NCI-H446 (cell line): ENCODE measurements around the gene RCAN1.
"Not testable (repeated sequence)": the region's sequence is repeated elsewhere in the genome, so short reads cannot be mapped to it uniquely, and the experiment has no call there.

ENCODE experiments used
- DNase-seq, 2 experiments: peaks; one replicate each; lab custom pipeline; 2025; lab: John Stamatoyannopoulos, UW

RCAN1 gene

DNA sequence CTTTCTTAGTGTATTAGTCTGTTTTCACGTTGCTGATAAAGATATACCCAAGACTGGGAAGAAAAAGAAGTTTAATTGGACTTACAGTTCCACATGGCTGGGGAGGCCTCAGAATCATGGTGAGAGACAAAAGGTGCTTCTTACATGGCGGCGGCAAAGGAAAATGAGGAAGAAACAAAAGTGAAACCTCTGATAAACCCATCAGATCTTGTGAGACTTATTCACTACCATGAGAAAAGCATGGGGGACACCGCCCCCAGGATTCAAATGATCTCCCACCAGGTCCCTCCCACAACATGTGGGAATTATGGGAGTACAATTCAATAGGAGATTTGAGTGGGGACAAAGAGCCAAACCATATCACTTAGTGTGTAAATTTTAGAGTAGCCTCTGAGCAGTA lies 46.1 kb downstream of the RCAN1 start:
- DNase-seq: not testable (repeated sequence)

DNA sequence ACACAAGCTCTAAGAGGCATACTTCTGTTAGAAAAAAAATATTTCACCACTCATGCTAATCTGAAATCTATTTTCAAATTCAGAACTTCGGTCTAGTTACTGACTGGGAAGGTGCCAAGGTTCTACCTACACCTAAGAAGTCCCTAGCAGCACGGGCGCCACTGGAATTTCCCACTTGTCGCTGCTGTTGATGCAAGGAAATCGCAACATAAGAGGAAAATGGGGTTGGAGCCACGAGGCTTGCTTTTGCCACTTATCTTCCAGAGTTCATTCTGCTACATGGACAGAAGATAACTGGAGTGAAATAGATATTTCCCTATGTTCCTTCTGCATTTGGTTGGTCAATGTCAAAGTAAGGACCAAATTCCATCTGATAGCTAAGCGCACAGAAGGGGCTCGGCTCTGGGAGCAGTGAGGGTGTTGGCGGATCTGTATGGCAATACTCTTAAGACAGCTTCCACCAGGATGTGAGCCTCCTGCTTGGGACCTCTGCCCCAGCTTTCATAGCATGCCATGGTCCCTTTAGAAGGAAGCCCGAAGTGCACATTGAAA lies 47.2 kb downstream of the RCAN1 start:
- DNase-seq: no peak

DNA sequence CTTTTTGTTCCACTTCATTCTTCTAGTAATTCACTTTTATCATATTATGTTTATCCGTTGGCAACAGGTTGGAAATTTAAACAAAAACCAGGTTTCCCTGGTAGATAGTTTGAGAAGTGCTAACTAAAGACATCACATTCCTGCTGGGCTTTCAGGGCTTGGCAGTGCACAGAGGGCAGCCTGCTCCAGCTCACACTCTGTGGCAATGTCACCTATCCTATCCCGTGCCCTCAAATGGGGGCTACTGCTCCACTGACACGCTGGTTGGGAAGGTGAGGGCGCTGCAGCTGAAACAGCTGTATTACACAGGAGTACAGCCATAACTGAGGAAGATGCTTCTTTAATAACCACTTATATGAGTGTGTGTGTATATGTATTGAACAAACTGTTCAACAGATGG lies 49.7 kb downstream of the RCAN1 start:
- DNase-seq: no peak

DNA sequence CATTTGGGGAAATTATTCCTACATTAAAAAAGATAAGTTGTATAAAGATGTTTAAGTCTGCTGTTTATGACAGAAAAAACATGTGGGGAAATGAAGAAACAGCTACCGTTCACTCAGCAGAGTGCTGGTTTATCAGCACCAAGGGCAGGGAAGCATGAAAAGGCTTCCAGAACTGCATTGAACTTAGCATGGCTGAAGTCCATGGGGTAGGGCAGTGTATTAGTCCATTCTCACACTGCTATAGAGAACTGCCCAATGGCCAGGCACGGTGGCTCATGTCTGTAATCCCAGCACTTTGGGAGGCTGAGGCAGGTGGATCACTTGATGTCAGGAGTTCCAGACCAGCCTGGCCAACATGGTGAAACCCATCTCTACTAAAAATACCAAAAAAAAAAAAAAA lies 51.5 kb downstream of the RCAN1 start:
- DNase-seq: not testable (repeated sequence)

DNA sequence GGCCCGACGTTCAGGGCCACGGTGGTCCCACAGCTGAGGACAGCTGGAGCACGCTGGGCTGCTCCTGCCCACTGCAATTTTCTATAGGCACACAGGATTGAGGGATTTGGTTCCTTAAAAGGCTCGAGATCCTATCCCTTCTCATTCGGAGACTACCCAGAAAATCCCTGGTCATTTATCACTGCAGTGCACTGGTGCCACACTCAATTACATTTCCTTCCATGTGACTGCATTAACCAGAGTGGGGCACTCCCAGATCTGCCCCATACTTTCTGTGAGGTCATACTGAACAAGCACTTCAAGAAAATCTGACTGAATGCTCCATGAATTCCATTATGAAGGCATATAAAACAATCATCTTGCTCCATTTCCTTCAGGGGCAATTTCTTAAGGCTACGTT lies 53.1 kb downstream of the RCAN1 start:
- no peak for DNase-seq

DNA sequence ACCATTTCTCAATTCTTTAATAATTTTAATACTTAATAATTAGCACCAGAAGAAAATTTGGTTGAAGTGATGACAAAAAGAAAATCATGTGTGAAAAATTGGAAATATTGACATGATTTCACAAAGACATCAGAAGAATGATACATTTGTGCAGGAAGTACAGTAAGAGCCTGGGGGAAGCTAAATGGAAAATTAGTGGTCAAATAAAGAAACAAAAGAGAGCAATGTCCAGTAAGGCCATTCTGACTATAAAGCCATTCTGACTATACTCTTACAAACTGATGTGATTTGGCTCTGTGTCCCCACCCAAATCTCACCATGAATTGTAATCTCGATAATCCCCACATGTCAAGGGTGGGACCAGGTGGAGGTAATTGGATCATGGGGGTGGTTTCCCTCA lies 54.3 kb downstream of the RCAN1 start:
- DNase-seq: no peak

DNA sequence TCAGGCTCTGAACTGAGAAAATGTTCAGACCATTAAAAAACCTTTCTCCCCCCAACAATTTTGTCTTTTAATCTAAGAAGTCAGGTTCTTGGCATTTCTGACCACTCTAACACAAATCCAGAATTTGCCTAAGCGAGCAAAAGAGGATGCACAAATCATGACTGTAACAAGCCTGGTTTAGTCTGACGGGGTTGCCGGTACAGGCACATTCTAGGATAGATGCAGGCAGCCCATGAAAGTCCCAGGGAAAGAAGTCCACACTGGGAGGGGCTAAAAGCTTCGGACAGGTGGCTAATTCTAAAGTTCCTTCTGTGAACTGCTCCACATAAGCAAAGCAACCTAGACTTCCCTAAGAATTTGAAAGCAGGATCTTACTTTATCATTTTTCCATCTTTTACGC lies 54.9 kb downstream of the RCAN1 start:
- DNase-seq: no peak

DNA sequence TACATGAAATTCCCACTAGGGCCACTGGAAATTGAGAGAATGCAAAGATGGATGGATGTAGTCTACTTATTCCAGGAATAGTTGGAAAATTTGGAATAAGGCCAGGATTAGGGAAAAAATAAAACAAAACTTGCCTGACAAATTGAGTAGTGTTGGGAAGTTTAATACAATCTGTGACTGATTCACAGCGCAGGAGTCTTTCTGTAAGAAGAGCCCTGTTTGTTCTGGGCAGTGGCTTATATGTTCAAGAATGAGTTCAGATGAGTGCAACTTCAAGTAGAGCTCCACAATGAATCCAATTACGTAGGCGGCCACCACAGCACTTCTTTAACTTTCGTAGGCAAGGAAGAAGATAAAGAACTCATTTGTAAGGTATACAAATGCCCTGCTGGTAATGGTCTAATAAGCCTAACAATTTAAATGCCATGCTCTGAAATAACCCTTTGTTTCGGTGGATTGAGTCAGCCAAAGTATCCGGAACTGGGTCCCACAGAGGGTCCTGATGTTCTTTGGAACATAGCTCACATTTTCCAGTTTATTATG lies 55.8 kb downstream of the RCAN1 start:
- DNase-seq: no peak

DNA sequence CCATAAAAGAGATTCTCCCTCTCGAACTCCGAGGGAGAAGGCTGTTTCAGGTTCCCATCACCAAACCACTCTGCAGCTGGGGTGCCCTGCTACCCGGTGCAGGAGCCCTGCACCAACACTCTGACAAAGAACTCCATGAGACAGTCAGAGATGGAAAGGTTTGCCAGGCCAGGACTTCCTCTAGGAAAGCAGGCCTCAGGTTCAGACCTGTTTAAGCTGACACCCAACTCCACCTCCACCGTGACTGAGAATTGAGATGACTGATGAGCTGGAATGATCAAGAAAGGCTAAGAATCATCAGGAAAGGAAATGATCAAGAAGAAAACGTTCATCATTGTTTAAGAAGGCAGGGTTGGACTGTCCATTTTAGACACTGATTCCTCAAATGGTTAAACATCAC lies 56.7 kb downstream of the RCAN1 start:
- no peak for DNase-seq

DNA sequence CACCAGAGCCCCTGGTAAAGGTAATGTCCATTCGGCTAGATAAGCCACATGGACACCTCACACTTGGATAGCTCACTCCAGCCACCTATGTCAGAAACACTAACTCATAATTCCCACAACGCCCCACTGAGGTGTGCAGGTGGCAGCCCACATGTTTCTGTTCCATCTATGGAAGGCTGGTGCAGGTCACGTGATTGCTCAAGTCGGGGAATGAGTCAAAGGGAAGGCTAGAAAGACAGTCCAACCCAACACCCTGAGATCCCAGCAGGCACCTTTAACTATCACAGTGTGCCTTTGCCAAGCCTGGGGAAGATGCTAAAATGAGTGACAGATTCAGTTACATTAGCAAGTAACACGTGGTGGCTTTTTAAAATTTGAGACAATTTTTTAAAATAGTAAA lies 57.7 kb downstream of the RCAN1 start:
- no peak for DNase-seq

DNA sequence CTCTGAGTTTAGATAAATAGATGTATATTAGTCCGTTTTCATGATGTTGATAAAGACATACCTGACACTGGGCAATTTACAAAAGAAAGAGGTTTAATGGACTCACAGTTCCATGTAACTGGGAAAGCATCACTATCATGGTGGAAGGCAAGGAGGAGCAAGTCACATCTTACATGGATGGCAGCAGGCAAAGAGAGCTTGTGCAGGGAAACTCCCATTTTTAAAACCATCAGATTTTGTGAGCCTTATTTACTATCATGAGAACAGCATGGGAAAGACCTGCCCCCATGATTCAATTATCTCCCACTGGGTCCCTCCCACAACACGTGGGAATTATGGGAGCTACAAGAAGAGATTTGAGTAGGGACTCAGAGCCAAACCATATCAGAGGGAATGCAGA lies 60.2 kb downstream of the RCAN1 start:
- DNase-seq: not testable (repeated sequence)

DNA sequence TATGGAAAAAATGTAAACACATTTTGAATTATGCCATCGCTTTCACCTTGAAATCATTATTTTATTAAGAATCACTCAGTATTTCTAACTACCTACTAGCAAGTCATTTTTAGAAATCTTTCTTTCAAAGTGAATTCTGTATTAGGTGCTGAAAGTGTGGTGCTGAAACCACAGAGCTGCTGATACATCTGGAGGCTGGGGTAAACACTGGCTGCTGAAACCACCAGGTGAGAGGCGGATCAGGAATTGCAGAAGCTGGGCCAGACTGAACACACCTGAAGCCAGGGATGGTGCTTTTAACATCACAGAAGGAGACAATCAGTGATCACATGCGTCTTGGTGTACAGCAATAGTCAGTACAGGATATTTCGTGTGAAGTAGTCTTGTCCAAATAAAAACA lies 60.7 kb downstream of the RCAN1 start:
- no peak for DNase-seq

DNA sequence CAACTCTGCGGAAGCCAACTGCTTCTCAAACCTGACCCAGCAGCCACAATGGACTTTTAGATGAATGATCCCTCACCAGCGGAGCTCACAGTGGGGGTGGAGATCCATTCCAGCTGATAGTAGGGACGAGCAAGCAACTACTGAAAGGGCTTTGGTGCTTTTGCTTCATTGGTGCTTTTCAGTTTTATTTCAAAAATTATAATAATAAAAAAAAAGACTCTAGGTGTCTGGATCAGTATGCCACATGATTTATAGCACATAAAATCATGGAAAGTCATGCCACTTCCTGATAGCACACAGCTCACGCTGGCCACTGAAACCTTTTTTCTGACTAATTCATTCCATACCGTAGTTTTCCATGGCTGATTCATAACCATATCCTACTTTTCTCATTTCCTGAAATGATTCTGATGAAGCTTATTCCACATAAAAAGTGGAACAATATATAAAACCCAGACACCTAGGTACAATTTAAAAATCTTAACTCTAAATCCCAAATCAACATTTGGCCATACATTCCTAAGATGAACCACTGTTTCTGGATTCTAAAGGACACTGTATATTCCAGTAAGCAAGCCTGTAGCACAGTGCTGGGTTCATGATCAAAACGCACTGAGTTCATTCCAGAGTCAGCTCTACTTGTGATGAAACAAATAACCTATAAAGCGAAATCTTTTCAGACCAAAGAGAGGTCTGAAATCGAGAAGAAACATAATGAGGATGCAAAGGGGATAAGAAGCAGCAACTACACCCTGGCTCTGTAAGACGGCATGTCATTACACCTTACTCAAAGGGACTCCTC lies 61.6 kb downstream of the RCAN1 start:
- DNase-seq: no peak

DNA sequence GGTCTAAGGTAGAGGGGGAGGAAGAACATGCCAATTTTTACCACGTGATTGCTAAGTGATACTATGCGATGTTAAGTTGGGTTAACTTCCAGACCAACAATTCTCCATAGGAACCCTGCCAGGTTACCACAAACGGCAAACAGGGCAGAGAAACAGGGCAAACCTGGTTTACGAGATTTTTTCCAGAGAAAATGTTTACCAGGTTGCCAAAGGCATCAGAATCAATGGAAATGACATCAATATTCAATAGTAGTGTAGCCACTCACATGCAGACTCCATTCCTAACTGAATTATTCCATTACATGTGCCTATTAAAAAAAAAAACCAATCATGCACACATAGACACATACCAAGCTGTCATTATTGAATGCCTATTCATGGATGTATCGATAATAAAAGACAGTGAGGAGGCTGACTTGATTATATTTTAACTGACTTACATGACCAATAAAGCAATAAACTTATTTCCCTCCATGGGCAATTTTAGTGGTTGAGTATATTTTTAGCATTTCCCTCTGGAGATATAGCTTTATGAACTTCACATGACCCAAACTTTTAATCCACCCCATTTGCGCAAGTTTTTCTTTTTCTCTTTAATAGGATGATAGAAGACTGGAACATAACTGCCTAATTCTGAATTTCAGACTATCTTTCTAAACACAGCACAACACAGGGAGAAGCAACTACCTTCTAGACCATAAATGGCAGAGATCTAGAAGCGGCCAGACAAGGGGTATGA lies 62.4 kb downstream of the RCAN1 start:
- no peak for DNase-seq

DNA sequence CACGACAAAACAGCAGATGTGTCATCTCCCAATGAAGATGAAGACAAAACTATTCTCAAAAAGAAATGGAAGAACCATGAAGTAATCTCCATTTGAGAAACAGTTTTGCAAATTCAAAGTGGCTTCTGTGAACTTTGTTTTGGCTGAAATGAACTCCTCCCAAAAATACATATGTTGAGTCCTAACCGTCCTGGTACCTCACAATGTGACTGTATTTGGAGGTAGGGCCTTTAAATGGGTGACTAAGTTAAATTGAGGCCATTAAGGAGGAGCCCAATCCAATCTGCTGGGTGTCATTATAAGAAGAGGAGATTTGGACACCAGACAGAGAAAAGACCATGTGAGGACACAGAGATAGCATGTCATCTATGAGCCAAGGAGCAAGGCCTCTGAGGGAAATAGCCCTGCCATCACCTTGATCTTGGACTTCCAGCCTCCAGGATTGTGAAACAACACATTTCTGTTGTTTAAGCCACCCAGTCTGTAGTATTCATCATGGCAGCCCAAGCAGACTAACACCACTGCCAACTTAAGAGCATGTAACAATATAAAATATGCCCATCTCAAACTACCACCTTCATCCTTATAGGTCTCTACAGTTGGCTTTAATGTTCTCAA lies 64.6 kb downstream of the RCAN1 start:
- no peak for DNase-seq

DNA sequence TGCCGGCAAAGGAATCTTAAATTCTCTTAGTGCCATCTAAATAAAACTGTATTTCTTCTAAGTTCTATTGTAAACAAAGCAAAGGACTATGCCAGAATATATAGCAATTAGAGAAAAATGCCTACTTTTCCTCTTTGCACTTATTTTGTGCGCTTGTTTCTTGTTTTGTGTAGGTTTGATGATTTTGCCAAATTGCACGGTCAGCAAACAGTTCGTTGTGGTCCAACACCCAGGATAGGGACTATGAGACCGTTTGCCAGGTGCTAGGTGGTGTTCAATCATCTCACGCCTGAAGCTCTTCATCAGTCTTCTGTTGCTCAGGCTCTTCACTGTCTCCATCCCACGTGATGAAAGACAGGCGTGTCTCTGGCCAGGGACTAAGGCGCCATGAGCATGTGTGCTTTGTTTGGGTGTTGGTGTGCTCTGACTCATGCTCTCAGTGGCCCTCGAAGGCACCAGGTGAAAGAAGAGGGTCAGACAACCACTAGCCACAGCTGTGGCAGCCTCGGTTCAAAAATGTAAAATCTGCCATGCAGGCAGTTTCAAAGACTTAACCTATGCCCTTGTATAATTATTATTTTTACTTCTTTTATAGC lies 66.0 kb downstream of the RCAN1 start:
- no peak for DNase-seq

DNA sequence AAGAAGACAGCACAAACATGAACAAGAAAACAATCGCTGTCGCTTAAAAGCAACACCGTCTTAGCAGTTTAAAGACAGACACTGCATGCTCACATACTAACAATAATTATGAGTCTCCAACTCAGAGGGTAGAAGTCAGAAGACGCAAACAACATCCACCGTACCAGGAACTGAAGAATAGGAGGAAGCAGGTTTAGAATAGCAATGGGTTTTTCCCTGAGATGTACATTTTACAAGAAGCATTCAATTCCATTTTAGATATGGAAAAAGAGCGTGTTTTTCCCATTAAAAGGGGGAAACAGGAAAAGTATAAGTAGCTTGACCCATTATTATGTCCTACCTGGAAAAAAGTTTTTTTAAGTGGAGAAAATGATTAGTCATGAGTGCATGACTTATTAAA lies 68.4 kb downstream of the RCAN1 start:
- DNase-seq: no peak

DNA sequence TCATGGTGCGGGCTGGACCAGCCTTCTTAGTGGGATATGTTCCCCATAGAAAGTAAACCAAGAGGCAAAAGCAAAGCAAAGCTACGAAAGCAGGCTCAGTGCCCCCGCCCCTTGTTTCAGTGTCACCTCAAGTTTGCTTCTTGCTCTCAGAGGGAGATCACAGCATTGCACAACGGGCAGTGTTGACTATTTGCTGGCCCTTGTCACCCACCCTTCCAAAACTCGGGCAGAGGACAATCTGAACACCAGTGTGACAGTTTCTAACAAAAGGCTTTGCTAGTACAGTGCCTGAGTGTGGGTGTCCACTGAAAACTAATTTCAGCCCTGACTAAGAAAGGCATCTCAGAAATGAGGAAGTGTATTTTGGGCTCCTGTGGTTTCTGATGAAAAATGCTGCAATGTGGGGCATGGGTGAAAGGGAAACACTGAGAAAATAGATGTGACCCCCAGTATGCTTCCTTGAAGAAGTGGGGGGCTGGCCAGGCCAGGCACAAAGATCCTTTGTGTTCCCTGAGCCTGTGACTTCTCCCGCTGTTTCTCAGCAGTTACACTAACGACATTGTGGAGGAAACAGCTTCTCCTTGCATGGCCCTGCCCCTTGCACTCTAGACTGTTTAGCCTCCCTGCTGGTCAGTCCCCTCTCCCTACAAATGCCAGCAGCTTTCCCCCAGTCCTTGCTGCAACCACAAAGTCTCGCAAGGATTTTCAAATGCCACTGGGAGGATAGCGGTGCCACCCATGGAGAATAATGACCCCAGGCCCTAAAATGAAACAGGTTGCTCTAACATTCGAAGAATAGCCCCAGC lies 69.6 kb downstream of the RCAN1 start:
- DNase-seq: no peak

DNA sequence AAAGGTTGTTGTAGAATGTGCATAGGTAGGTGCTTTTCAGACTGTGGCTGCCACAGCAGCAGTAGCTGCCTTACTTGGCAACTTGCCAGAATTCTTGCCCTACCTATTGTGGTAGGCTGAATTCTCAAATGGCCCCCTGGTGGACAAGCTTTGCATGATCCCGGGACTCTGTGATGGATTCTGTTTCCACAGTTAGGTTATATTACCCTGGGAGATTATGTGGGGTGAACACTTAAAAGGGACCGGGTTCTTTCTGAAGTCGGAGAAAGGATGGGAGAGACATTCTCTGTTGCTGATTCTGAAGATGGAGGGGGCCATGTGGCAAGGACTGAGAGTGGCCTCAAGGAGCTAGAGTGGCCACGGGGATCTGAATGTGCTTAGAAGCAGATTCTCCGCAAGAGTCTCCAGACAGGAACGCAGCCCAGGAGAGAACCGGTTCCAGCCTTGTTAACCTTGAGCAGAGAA lies 70.8 kb downstream of the RCAN1 start:
- DNase-seq: peak in 1 of 2 experiments; percentile 63

DNA sequence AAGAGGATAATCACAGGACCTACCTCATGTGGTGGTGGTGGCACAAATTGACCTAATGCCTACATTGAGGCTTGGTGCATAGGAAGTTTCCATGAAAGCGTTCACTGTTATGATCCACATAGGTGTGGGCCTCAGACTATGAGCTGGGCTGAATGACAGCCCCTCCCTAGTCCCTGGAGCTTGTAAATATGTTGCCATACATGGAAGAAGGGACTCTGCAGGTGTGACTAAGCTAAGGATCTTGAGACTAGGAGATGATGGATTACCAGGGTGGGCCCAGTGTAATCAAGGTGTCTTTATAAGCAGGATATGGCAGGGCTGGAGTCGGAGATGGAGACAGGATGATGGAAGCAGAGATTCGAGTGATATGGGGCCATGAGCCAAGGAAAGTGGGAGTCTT lies 71.9 kb downstream of the RCAN1 start:
- no peak for DNase-seq

DNA sequence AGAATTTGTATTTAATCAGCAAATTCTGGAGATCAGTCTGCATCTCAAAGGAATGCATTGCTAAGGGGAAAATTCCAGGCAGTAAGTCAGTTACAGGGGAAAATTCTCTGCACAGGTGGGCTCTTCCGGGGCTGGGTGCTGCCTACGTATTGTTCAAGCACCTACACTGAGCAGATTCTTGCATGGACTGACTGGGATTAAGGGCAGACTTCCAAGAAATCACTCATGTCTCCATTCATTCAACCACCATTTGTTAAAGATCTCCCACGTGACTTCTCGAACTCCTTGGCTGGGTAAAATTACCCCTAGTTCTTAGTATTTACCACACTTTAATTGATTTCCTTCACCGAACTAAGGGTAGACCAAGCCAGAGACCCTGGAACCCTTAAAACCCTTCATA lies 74.7 kb downstream of the RCAN1 start:
- no peak for DNase-seq
